Mesothelial cell of epicardium (in vitro differentiated cells): ENCODE measurements around the gene AQP5. TPM values are rescaled to one million over a fixed set of nuclear protein-coding genes. Genes with fewer than 3 reads are reported as not detected.

Source experiments
- DNase-seq, 2 experiments: peaks; one replicate each; pipeline ENCODE4 v3.0.0; 2021; ENCODE audit warnings: low spot score in 2 of 2; ENCODE audit not compliant: unreplicated experiment in 2 of 2
- H3K27ac Mint-ChIP-seq: 2 replicates; pipeline ENCODE4 v1.8.0; 2021; ENCODE audit warnings: mixed read lengths
- H3K27me3 Mint-ChIP-seq: 2 replicates; pipeline ENCODE4 v1.8.0; 2021; ENCODE audit warnings: low read depth, mixed read lengths
- H3K36me3 Mint-ChIP-seq: 2 replicates; pipeline ENCODE4 v1.8.0; 2021; ENCODE audit warnings: mixed read lengths
- H3K4me1 Mint-ChIP-seq: 2 replicates; pipeline ENCODE4 v1.8.0; 2021; ENCODE audit warnings: mixed read lengths
- H3K4me3 Mint-ChIP-seq: 2 replicates; pipeline ENCODE4 v1.8.0; 2021; ENCODE audit warnings: mild to moderate bottlenecking, moderate library complexity, mixed read lengths
- H3K9me3 Mint-ChIP-seq: 2 replicates; pipeline ENCODE4 v1.8.0; 2021; ENCODE audit warnings: mixed read lengths
- total RNA-seq: library from RNA; stranded (reverse); gene quantifications from 3 replicates; pipeline ENCODE4 v1.2.1, GENCODE V29; 2021
- TF ChIP-seq, protein P1 (sequence below): fragments of 200-600 bp; sonication (generic); IDR thresholded peaks from one replicate; pipeline ENCODE4 v1.5.0; 2021; ENCODE audit warnings: antibody characterized with exemption; ENCODE audit not compliant: unreplicated experiment

AQP5 gene
- total RNA-seq, 1 donor from 2014 or later = 0.16 TPM

DNA sequence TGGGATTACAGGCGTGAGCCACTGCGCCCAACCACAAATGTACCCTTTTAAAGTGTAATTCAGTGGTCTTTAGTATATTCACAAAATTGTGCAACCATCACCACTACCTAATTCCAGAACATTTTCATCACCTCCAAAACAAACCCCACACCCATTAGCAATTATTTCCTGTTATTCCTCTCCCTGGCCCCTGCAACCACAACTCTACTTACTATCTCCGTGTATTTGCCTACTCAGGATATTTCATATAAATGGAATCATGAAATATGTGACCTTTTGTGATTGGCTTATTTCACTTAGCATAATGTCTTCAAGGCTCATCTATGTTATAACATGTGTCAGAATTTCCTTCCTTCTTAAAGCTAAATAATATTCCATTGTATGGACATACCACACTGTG is 27.2 kb upstream of the AQP5 start:
- Mint-ChIP-seq H3K36me3 (no peaks in the 10 kb centered on the region), H3K4me1 (peaks cover 3% of the 10 kb centered on the region), H3K9me3 (peaks cover 8% of the 10 kb centered on the region), H3K4me3 (no peak overlapping the region), H3K27me3 (peaks cover 2% of the 10 kb centered on the region), H3K27ac (no peak overlapping the region)
- TF ChIP-seq, protein P1, sequence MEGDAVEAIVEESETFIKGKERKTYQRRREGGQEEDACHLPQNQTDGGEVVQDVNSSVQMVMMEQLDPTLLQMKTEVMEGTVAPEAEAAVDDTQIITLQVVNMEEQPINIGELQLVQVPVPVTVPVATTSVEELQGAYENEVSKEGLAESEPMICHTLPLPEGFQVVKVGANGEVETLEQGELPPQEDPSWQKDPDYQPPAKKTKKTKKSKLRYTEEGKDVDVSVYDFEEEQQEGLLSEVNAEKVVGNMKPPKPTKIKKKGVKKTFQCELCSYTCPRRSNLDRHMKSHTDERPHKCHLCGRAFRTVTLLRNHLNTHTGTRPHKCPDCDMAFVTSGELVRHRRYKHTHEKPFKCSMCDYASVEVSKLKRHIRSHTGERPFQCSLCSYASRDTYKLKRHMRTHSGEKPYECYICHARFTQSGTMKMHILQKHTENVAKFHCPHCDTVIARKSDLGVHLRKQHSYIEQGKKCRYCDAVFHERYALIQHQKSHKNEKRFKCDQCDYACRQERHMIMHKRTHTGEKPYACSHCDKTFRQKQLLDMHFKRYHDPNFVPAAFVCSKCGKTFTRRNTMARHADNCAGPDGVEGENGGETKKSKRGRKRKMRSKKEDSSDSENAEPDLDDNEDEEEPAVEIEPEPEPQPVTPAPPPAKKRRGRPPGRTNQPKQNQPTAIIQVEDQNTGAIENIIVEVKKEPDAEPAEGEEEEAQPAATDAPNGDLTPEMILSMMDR = no peak
- no peak for DNase-seq

GRCh38 chr12:49936925-49937324 is 24.7 kb upstream of the AQP5 start:
- TF ChIP-seq, protein P1 = no peak
- H3K4me3 Mint-ChIP-seq = no peak overlapping the region
- no peaks in the 10 kb centered on the region for H3K27me3 Mint-ChIP-seq
- no peak for DNase-seq
- no peaks in the 10 kb centered on the region for H3K36me3 Mint-ChIP-seq
- peaks cover 8% of the 10 kb centered on the region for H3K9me3 Mint-ChIP-seq
- no peak overlapping the region for H3K27ac Mint-ChIP-seq
- H3K4me1 Mint-ChIP-seq = peaks cover 3% of the 10 kb centered on the region

DNA sequence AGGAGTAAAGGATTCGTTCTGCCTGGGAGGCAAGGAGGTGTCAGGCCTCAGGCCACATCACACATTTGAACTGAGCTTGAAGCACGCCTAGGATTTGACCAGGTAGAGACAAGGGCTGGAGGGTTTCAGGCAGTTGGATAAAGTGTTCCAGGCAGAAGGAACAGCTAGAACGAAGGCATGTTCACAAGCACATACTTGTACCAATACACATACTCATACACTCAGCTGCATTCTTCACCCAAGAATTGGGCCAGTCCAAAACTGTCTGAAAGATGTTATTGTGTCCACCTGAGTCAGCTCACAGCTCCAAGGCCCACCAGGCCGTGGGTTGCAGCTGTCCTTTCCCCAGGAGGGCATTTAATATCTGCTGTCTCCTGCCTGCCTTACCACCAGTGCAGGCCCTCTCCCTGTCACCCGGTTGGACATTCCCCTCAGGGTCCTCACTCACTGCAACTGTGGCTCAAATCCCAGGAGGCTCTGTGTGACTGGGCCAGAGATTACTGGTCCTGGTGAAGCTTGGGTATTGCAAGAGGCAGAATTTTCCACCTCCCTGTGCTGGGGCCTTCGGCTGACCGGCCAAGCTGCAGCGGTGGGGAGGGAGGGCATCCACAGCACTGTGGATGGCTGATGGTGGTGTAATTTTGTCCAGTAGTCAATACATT is 23.9 kb upstream of the AQP5 start:
- Mint-ChIP-seq H3K27me3 (no peaks in the 10 kb centered on the region), H3K36me3 (no peaks in the 10 kb centered on the region), H3K4me3 (no peak overlapping the region), H3K27ac (no peak overlapping the region), H3K4me1 (peaks cover 3% of the 10 kb centered on the region), H3K9me3 (peaks cover 8% of the 10 kb centered on the region)
- DNase-seq = no peak
- TF ChIP-seq, protein P1 = no peak

- no peak overlapping the region for H3K4me3 Mint-ChIP-seq
- DNase-seq = no peak
- H3K9me3 Mint-ChIP-seq = peaks cover 8% of the 10 kb centered on the region
- no peaks in the 10 kb centered on the region for H3K4me1 Mint-ChIP-seq
- no peaks in the 10 kb centered on the region for H3K36me3 Mint-ChIP-seq
- no peak overlapping the region for H3K27ac Mint-ChIP-seq
- peaks cover 4% of the 10 kb centered on the region for H3K27me3 Mint-ChIP-seq
- TF ChIP-seq, protein P1 = no peak
These were observed 22.4 kb upstream of the AQP5 start for GRCh38 chr12:49939307-49939706.

GRCh38 chr12:49939707-49940106 is 22.0 kb upstream of the AQP5 start:
- no peak for DNase-seq
- Mint-ChIP-seq H3K27ac (no peak overlapping the region), H3K9me3 (peaks cover 4% of the 10 kb centered on the region), H3K4me1 (no peaks in the 10 kb centered on the region), H3K4me3 (no peak overlapping the region), H3K36me3 (no peaks in the 10 kb centered on the region), H3K27me3 (peaks cover 8% of the 10 kb centered on the region)
- TF ChIP-seq, protein P1 = no peak
